Dedifferentiated amniotic fluid mesenchymal stem cell (primary cell): Measurements from ENCODE around the gene SEMA4D.

Experiments used
- DNase-seq: peaks from one replicate; pipeline ENCODE4 v3.0.0-alpha.2; 2016; ENCODE audit errors: extremely low spot score

The SEMA4D gene

GRCh38 chr9:89431930-89432725 is 65.8 kb downstream of the SEMA4D start:
- no peak for DNase-seq

GRCh38 chr9:89430995-89431394 is 66.9 kb downstream of the SEMA4D start:
- DNase-seq, result no peak

DNA sequence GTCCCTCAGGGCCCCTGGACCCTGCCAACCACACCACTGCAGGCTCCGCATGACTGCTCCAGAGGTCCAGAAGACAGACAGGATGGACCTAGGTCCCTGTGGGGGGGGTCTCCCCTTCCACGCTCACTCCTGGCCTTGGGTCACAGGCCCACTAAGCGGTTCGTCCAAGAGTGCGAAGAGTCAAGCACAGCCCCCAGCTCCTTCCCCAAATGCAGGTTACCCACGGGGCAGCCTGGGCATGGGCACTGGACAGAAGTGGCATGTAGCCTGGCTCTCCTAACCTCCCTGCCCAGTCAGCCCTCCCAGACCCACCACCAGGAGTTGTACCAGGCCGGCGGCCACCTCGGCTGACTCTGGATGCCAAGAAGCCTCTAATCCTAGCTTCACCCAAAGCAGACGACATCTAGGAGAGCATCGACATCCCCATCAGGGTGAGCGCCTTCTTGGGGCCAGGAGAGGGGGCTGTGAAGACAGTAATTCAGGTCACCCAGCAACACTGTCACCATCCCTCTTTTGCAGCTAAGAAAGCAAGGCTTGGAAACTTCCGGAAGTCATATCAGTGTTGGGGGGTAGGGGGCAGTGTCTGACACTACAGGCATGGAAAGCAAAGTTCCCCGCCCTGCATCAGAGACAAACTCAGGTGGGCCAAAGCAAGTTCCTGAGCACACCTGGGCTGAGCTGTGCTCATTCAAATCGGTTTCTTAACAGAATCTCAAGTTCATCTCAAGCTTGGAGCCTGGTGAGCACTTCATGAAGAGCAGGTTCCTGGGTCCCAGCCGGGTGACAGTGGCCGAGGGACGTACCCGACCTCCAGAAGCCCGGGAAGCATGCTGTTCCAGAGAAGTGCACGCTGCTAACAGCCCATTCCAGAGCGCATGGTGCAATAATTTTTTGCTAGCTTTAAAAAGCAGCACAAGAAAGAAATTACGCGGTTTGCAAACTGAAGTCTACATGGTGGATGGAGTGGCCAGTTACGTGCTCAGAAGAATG is 68.7 kb downstream of the SEMA4D start:
- DNase-seq, result no peak

DNA sequence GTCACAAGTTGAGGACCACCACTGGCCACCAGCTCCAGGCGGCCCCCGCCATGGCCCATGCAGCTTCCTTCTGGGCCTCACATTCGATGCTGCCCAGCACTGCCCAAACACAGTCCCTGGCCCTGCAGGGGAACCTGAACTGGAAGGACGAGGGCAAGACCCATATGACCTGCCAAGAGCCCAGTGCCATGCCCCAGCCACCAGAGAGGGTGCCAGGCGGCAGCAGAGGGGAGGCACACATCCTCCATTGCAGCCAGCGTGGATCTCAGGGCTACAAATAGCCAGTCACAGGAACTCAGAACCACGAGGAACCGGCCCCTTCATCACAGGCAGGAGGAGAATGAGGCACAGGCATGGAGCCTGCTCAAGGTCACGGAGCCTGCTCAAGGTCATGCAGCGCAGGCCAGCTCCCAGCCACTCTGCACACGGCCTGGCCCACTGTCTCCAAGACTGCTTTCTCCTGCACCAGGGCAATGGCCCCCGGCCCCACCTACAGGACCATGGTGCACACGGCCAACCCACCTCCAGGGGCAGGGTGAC is 69.6 kb downstream of the SEMA4D start:
- DNase-seq, result no peak

DNA sequence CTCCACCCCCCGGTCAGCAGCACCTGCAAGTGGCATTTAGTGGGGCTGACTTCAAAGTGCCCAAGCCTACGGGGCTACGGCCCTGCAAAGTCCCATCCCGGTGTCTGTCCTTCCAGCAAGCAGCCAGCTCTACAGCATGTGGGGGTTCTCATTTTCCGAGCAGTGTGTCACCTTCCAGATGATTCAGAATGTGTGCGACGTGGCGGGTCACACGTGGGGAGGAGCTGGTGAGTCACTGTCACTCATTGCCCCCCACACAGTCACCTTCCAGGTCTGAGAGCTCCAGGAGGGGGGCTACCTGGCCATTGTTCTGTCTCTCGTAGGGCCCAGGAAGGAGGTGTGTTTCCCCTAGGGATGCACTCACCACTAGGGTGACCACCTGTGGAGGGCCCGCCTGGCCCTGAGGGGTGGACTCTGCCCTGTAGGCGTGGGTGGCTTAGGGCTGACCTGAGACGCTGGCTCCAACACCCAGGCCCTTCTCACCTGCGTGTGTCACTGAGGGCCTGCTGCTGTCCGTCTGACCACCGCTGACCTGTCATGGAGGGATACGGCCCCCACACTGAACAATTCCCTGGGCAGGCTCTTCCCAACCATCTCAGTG is 70.2 kb downstream of the SEMA4D start:
- DNase-seq, result no peak

GRCh38 chr9:89426384-89426961 is 71.4 kb downstream of the SEMA4D start:
- no peak for DNase-seq

- no peak for DNase-seq
Observed at GRCh38 chr9:89425921-89426383, 72.0 kb downstream of the SEMA4D start.

- DNase-seq, result no peak
Observed at GRCh38 chr9:89425024-89425805, 72.7 kb downstream of the SEMA4D start.

DNA sequence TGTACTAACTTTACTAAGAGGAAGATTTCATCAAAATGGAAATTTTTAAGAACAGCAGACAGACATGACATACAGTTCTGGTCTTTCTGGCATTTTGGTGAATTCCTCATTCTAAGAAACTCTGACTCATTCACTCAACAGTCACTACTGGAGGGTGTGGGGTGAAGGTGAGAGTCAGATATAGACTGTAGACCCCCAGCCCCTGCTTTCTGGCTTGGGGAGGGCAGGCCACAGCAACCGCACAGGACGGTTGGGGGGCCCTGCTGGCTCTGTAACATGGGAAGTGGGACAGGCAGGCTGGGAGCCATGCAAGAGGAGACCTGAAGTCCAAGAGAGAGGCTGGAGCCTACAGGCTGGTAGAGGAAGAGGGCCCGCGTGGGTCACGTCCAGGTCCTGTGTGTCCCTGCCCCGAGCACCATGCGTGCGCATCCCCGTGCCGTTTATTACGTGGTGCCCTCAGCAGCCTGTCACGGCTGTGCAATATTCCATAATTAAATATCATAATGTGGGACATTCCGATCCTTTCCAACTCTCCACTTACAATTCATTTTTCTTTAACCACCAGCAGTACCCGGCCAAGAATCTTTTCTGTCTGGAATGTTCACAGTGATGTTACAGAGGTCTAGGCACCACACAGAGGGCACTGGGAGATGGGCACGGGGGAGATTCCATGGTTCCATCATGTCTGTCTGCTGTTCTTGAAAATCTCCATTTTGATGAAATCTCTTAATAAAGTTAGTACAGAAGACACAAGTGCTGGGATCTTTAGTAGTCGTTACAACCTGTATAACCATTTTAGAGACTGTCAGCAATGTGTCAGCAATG is 75.5 kb downstream of the SEMA4D start:
- DNase-seq, result no peak

GRCh38 chr9:89421595-89421994 is 76.3 kb downstream of the SEMA4D start:
- DNase-seq, result no peak

- no peak for DNase-seq
Observed at GRCh38 chr9:89420397-89421178, 77.3 kb downstream of the SEMA4D start.

GRCh38 chr9:89419978-89420394 is 77.9 kb downstream of the SEMA4D start:
- no peak for DNase-seq

- no peak for DNase-seq
Observed at GRCh38 chr9:89418882-89419640, 78.9 kb downstream of the SEMA4D start.

- DNase-seq, result no peak
Observed at GRCh38 chr9:89418474-89418845, 79.5 kb downstream of the SEMA4D start.

GRCh38 chr9:89417832-89418473 is 80.0 kb downstream of the SEMA4D start:
- no peak for DNase-seq

DNA sequence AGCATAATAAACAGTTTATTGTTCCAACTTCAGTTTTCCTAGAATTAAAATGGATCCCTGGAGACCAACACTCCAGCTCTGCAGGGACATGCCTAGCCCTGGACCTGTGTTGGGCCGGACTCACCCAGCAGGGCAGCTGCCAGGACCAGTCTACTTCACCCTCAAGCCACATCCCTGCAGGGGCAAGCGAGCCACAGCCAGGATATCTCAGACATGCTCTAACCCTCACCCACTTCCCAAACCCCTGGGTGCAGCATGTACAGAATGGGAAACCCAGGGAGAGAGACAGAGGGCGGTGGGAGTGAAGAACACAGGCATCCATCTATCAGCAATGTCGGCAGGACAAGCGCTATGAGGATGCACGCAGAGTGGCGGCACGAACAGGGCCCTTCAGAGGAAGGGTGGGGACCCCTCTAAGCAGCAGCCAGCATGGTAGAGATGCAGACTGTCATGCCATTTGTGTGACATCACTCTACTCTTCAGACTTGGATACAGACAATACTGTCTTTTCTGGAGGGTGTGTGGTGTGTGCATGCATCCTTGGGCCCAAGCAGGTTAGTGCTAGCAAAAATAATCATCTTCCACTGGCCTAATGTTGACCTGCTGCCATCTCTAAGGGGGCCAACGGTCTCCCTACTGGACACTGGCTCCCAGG is 83.1 kb downstream of the SEMA4D start:
- no peak for DNase-seq

DNA sequence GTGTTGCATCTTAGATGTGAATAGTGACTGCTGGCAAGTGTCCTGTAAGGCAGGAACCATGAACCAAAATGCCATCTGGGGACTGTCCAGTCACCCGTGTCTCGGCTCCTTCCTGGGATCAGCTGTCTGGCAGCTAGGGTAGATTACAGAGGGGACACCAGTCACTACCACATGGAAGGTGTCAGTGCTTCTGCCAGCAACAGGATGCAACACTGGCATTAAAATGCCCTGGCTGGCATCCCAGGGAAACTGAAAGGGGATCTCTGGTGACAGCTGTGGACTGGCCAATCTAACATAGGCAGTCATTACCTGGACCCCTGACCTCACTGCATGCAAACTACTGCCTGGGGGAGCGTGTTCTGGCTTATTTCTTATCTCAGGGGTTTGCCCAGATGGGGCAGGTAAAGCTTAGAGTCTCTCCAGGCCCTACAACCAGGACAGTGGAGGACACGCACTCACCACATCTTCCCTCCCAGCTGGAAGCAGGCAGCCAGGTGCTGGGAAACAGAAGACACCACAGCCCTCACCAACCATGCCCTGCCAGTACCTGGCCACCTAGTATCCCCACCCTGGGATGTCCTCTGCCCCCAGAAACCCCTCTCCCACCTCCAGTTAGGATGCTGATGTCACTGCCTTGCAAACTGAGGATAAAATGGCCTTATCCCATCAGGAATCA is 83.8 kb downstream of the SEMA4D start:
- DNase-seq, result no peak
